ENCODE results near the gene IL27RA. TPM values are rescaled to one million over a fixed set of nuclear protein-coding genes. Genes with fewer than 3 reads are reported as not detected.

IL27RA gene
- total RNA-seq, 4 donors from 2014 or later, result 3.0 to 5.5 (median 4.5) TPM

DNA sequence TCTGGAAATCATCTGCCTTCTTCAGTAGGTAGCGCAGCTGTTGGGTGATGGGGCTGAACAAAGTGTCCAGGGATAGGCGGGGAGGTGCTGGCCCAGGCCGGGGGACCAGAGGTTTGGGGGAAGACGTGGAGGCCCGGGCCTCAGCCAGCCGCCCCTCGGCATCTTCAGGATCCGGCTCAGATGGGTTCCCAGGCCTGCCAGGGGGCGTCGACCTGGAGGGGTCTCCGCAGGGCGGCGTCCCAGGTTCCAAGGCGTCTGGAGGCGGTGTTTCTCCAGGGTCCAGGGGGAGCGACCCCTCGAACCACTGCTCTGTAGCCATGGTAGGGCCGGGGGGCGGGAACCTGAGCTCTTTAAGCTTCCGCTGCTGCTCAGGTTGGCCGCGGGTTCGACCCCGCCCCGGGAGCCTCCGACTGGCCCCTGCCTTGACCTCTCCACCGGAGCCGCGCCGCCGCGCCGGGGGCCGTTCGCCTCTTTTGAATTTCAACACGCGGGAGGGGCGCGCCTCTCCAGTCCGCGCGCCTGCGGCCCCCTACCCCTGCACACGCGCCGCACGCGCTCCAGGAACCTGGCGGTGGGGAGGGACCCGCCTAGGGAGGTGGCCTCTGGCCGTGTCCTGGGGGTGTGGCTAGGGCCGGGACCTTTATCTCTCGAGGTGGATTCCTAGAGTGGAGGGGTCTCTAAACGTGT lies 53.9 kb downstream of the IL27RA start, which contains the start of gene C19orf67:
Gene C19orf67, minus strand, starts transcription at position 475 of the 687 bp plus-strand sequence. Its CDS starts 156 bp downstream, at position 319.
- H3K27ac ChIP-seq (replicated peaks in 1 of 4), result no peak within 1 kb of the TSS
- WGBS, result 75% methylated on average over 20 of the region's 54 CpGs
- H3K36me3 ChIP-seq, result peaks cover 8 to 24% (median 18%) of the 10 kb centered on the region in 4 donors
- no peak for DNase-seq (ENCODE audit: extremely low spot score)
- intact Hi-C loops (cut with DNase I), result no loop called here
- H3K9me3 ChIP-seq, result no peaks in the 10 kb centered on the region
- H3K27me3 ChIP-seq, result no peaks in the 10 kb centered on the region
- H3K4me1 ChIP-seq, result peaks cover 25 to 50% (median 33%) of the 10 kb centered on the region in 4 donors
- TF ChIP-seq POLR2AphosphoS5 (IDR thresholded peaks at IDR 0.05) (no peak), POLR2A (IDR thresholded peaks at IDR 0.05; ENCODE audit: low read depth) (no peak)
- H3K4me3 ChIP-seq, result no peak within 1 kb of the TSS

DNA sequence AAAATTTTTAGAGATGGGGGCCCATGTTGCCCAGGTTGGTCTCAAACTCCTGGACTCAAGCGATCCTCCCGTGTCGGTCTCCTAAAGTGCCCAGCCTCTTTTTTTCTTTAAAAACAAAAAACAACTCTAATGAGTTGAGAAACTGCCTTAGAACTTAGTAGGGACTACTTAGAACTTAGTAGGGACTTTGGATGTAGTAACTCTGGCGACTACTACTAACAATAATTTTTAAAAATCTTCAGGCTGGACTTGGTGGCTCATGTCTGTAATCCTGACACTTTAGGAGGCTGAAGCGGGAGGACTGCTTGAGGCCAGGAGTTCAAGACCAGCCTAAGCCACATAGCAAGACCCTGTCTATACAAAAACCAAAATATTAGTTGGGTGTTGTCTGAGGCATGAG lies 54.5 kb downstream of the IL27RA start:
- no peak overlapping the region for H3K4me3 ChIP-seq
- H3K9me3 ChIP-seq, result no peaks in the 10 kb centered on the region
- no peak for DNase-seq (ENCODE audit: extremely low spot score)
- no peaks in the 10 kb centered on the region for H3K27me3 ChIP-seq
- no peak for TF ChIP-seq POLR2AphosphoS5 (IDR thresholded peaks at IDR 0.05)
- TF ChIP-seq POLR2A (IDR thresholded peaks at IDR 0.05; ENCODE audit: low read depth), result no peak
- TF ChIP-seq, protein P1, sequence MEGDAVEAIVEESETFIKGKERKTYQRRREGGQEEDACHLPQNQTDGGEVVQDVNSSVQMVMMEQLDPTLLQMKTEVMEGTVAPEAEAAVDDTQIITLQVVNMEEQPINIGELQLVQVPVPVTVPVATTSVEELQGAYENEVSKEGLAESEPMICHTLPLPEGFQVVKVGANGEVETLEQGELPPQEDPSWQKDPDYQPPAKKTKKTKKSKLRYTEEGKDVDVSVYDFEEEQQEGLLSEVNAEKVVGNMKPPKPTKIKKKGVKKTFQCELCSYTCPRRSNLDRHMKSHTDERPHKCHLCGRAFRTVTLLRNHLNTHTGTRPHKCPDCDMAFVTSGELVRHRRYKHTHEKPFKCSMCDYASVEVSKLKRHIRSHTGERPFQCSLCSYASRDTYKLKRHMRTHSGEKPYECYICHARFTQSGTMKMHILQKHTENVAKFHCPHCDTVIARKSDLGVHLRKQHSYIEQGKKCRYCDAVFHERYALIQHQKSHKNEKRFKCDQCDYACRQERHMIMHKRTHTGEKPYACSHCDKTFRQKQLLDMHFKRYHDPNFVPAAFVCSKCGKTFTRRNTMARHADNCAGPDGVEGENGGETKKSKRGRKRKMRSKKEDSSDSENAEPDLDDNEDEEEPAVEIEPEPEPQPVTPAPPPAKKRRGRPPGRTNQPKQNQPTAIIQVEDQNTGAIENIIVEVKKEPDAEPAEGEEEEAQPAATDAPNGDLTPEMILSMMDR (IDR thresholded peaks at IDR 0.05), result no peak
- TF ChIP-seq EP300 (IDR thresholded peaks at IDR 0.05), result no peak
- intact Hi-C loops (cut with DNase I), result no loop called here
- H3K4me1 ChIP-seq, result peaks cover 22 to 44% (median 29%) of the 10 kb centered on the region in 4 donors
- 92% methylated on average over 5 of the region's 5 CpGs for WGBS
- H3K27ac ChIP-seq (replicated peaks in 1 of 4), result no peak overlapping the region
- H3K36me3 ChIP-seq, result peaks cover 8 to 24% (median 18%) of the 10 kb centered on the region in 4 donors

DNA sequence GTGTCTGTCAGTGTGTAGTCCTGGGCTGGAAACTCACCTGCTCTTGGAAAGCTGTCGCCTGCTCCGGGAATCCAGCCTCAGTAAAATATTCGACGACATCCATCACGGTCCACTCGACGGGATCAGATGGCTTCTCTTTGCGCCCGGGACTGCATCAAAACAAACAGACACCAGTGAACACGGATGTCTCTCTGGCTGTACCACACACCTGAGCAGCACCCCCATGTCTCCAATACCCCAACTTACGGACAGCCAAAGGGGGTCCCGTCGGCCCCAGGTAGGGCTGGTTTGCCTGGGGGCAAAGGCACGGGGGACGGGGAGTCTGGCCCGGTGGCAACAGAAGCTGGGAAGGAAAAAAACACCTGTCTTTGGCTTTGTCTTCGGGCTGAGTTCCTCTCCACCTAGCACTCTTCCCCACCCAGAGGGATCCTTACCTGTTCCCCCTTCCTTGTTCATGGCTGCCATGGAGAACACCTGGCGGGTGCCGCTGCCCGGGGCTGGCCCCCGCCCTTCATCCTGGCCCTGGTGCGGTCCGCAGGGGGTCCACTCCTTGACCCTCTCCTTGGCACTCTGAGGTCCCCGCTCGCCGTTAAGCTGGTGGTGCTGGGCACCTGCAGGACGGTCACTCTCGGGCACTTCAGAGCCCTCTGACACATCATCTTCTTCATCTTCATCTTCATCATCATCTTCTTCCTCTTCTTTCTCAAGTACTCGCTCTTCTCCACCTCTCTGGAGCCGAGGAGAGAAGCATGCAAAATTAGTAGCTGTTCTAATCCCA lies 57.3 kb downstream of the IL27RA start:
- intact Hi-C loops (cut with DNase I), result no loop called here
- TF ChIP-seq, protein P1 (IDR thresholded peaks at IDR 0.05), result no peak
- TF ChIP-seq POLR2AphosphoS5 (IDR thresholded peaks at IDR 0.05) (no peak), POLR2A (IDR thresholded peaks at IDR 0.05; ENCODE audit: low read depth) (no peak), EP300 (IDR thresholded peaks at IDR 0.05) (no peak)
- H3K4me3 ChIP-seq, result peak overlapping the region; percentile 72 to 80 (median 75)

DNA sequence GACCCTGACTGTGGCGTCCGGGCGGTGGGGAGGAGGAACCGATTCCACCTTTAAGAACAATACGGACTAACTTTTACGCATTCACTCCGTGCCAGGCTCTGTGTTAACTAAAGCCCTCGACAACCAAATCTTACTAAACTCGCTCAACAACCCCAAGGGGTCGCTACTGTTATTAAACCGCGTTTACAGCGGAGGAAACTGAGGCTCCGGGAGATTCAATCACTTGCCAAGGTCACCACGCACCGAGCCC lies 57.8 kb downstream of the IL27RA start:
- Histone ChIP-seq H3K27ac (replicated peaks in 1 of 4) (peak overlapping the region; percentile 64 to 95 (median 94)), H3K4me1 (peaks cover 16 to 37% (median 22%) of the 10 kb centered on the region in 4 donors), H3K27me3 (no peaks in the 10 kb centered on the region), H3K9me3 (peaks cover 0 to 10% (median 7%) of the 10 kb centered on the region in 4 donors), H3K36me3 (peaks cover 8 to 29% (median 18%) of the 10 kb centered on the region in 4 donors), H3K4me3 (peak overlapping the region; percentile 72 to 80 (median 75))
- DNase-seq (ENCODE audit: extremely low spot score), result no peak
- TF ChIP-seq POLR2A (IDR thresholded peaks at IDR 0.05; ENCODE audit: low read depth), result no peak
- TF ChIP-seq, protein P1 (IDR thresholded peaks at IDR 0.05), result no peak
- TF ChIP-seq POLR2AphosphoS5 (IDR thresholded peaks at IDR 0.05), result no peak
- 20% methylated on average over 11 of the region's 16 CpGs for WGBS
- intact Hi-C loops (cut with DNase I), result no loop called here

More for the DNA sequence above, 57.3 kb downstream of the IL27RA start:
- peak overlapping the region in 3 of 4 donors; percentile 94 to 95 (median 94) for H3K27ac ChIP-seq (replicated peaks in 1 of 4)
- H3K4me1 ChIP-seq, result peaks cover 16 to 37% (median 22%) of the 10 kb centered on the region in 4 donors
- H3K9me3 ChIP-seq, result peaks cover 0 to 10% (median 7%) of the 10 kb centered on the region in 4 donors
- DNase-seq (ENCODE audit: extremely low spot score), result no peak
- no peaks in the 10 kb centered on the region for H3K27me3 ChIP-seq
- H3K36me3 ChIP-seq, result peaks cover 8 to 29% (median 18%) of the 10 kb centered on the region in 4 donors
- 81% methylated on average over 21 of the region's 30 CpGs for WGBS

All from esophagus muscularis mucosa (tissue), 4 donors.